HL-60 (cell line): ENCODE data around the gene ETV6.

ENCODE experiments used
- POLR2AphosphoS5 ChIP-seq: IDR thresholded peaks from 2 replicates; pipeline ENCODE4 v1.6.1; 2012; ENCODE audit warnings: low read depth
- TF ChIP-seq, protein P1 (sequence below): IDR thresholded peaks from one replicate; pipeline ENCODE4 v1.5.1; 2011; ENCODE audit warnings: low read length, control low read depth, inconsistent platforms; ENCODE audit not compliant: insufficient read depth
- TF ChIP-seq, protein P2 (sequence below): IDR thresholded peaks from 2 replicates; pipeline ENCODE4 v1.6.1; 2012; ENCODE audit warnings: low read depth; ENCODE audit not compliant: insufficient replicate concordance

DNA sequence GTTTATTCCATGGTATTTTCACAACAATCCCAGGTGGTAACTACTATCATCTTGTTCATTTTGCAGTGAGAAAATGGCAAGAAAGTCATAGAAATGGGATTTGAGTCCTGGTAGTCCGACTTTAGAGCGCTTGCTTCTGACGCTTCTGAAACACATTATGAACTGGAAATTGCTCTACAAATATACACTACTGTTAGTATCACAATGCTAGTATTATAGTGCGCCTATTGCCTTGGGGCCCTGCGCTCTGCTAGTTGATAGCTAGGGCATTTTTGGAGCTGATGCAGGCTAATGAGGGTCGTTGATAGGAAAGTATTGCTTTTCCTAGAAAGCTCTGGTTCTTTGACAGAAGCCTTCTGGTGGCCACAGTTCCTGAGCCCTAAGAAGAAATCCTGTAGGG, 61.0 kb downstream of the ETV6 start:
- TF ChIP-seq, protein P1, sequence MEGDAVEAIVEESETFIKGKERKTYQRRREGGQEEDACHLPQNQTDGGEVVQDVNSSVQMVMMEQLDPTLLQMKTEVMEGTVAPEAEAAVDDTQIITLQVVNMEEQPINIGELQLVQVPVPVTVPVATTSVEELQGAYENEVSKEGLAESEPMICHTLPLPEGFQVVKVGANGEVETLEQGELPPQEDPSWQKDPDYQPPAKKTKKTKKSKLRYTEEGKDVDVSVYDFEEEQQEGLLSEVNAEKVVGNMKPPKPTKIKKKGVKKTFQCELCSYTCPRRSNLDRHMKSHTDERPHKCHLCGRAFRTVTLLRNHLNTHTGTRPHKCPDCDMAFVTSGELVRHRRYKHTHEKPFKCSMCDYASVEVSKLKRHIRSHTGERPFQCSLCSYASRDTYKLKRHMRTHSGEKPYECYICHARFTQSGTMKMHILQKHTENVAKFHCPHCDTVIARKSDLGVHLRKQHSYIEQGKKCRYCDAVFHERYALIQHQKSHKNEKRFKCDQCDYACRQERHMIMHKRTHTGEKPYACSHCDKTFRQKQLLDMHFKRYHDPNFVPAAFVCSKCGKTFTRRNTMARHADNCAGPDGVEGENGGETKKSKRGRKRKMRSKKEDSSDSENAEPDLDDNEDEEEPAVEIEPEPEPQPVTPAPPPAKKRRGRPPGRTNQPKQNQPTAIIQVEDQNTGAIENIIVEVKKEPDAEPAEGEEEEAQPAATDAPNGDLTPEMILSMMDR, result no peak
- TF ChIP-seq, protein P2, sequence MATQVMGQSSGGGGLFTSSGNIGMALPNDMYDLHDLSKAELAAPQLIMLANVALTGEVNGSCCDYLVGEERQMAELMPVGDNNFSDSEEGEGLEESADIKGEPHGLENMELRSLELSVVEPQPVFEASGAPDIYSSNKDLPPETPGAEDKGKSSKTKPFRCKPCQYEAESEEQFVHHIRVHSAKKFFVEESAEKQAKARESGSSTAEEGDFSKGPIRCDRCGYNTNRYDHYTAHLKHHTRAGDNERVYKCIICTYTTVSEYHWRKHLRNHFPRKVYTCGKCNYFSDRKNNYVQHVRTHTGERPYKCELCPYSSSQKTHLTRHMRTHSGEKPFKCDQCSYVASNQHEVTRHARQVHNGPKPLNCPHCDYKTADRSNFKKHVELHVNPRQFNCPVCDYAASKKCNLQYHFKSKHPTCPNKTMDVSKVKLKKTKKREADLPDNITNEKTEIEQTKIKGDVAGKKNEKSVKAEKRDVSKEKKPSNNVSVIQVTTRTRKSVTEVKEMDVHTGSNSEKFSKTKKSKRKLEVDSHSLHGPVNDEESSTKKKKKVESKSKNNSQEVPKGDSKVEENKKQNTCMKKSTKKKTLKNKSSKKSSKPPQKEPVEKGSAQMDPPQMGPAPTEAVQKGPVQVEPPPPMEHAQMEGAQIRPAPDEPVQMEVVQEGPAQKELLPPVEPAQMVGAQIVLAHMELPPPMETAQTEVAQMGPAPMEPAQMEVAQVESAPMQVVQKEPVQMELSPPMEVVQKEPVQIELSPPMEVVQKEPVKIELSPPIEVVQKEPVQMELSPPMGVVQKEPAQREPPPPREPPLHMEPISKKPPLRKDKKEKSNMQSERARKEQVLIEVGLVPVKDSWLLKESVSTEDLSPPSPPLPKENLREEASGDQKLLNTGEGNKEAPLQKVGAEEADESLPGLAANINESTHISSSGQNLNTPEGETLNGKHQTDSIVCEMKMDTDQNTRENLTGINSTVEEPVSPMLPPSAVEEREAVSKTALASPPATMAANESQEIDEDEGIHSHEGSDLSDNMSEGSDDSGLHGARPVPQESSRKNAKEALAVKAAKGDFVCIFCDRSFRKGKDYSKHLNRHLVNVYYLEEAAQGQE, result no peak
- TF ChIP-seq POLR2AphosphoS5, result no peak
